Testis (tissue), 2 donors: ENCODE data around the gene CREB3L1.

ENCODE experiments used
- POLR2A ChIP-seq: fragments of 450-650 bp; IDR thresholded peaks from one replicate; pipeline ENCODE4 v1.6.1; 2017; ENCODE audit warnings: antibody characterized with exemption, mild to moderate bottlenecking, moderate library complexity
- TF ChIP-seq, protein P1 (sequence below), 3 experiments: fragments of 450-650 bp in 2 of 3; fragments of 200-600 bp in 1 of 3; sonication (generic) in 1 of 3; IDR thresholded peaks; one replicate each; pipeline ENCODE4 v1.5.1; 2016 to 2019; ENCODE audit warnings: antibody characterized with exemption in 3 of 3, mild to moderate bottlenecking in 2 of 3, moderate library complexity in 1 of 3

- TF ChIP-seq, protein P1, sequence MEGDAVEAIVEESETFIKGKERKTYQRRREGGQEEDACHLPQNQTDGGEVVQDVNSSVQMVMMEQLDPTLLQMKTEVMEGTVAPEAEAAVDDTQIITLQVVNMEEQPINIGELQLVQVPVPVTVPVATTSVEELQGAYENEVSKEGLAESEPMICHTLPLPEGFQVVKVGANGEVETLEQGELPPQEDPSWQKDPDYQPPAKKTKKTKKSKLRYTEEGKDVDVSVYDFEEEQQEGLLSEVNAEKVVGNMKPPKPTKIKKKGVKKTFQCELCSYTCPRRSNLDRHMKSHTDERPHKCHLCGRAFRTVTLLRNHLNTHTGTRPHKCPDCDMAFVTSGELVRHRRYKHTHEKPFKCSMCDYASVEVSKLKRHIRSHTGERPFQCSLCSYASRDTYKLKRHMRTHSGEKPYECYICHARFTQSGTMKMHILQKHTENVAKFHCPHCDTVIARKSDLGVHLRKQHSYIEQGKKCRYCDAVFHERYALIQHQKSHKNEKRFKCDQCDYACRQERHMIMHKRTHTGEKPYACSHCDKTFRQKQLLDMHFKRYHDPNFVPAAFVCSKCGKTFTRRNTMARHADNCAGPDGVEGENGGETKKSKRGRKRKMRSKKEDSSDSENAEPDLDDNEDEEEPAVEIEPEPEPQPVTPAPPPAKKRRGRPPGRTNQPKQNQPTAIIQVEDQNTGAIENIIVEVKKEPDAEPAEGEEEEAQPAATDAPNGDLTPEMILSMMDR (IDR thresholded peaks at IDR 0.05): no peak
- no peak for TF ChIP-seq POLR2A
These were observed 40.0 kb upstream of the CREB3L1 start for GRCh38 chr11:46237248-46238077.
